HepG2 (cell line): ENCODE data around the gene PTGES3. TPM values are rescaled to one million over a fixed set of nuclear protein-coding genes. Genes with fewer than 3 reads are reported as not detected.

Experiments used
- ATAC-seq: fragments of 200-7000 bp; cut with Tn5 transposase; 3 replicates; pipeline ENCODE4 v1.9.1; 2020; ENCODE audit warnings: mild to moderate bottlenecking, moderate library complexity
- BruUV-seq: library from RNA; stranded (reverse); fragments of 400-500 nt; replicated peaks from 2 replicates; lab custom pipeline; 2021; lab: Mats Ljungman, UMichigan
- CTCF ChIA-PET: fragments of 300-600 bp; formaldehyde crosslinking; extraction: SDS; loops from one replicate; lab custom pipeline; 2021; ENCODE audit warnings: low total read pairs, inconsistent platforms, low intra/inter-chr PET ratio; lab: Yijun Ruan, JAX
- POLR2A ChIA-PET: fragments of 350-600 bp; sonication (Branson Sonifier 250); formaldehyde crosslinking; loops from one replicate; lab custom pipeline; 2020; ENCODE audit warnings: antibody characterized with exemption, inconsistent platforms; lab: Yijun Ruan, JAX
- DNase-seq: peaks from one replicate; pipeline ENCODE4 v3.0.0-alpha.2; 2015; ENCODE audit warnings: low spot score
- FAIRE-seq: peaks from 3 replicates; lab custom pipeline; 2011; peaks lifted over from hg19 to GRCh38; lab: Jason Lieb, UNC
- H2AFZ ChIP-seq: one replicate; pipeline ENCODE4 v1.6.1; 2011; ENCODE audit warnings: low read length, inconsistent platforms
- H3K27ac ChIP-seq: fragments of 300-600 bp; 3 replicates; pipeline ENCODE4 v1.8.0; 2011; ENCODE audit warnings: mixed run types, mild to moderate bottlenecking, mixed read lengths, low read length, inconsistent platforms; ENCODE audit not compliant: insufficient read depth; ENCODE audit errors: extremely low read length
- H3K27me3 ChIP-seq, 2 experiments: fragments of 200-600 bp in 1 of 2; 2 replicates in 1 of 2; 3 replicates in 1 of 2; pipeline versions ENCODE4 v1.6.0 to v1.8.0; 2011; ENCODE audit warnings: low read length in 2 of 2, mild to moderate bottlenecking in 2 of 2, moderate library complexity in 2 of 2, inconsistent platforms in 1 of 2; ENCODE audit not compliant: insufficient read depth in 2 of 2, control insufficient read depth in 1 of 2
- H3K36me3 ChIP-seq, 2 experiments: fragments of 200-600 bp in 1 of 2; replicated peaks in 1 of 2; 2 replicates in 1 of 2; 3 replicates in 1 of 2; pipeline versions ENCODE4 v1.5.1 to v1.8.0; 2011; ENCODE audit warnings: low read length in 2 of 2, inconsistent platforms in 1 of 2; ENCODE audit not compliant: insufficient read depth in 2 of 2, control insufficient read depth in 1 of 2
- H3K4me1 ChIP-seq: 2 replicates; pipeline ENCODE4 v1.5.1; 2012; ENCODE audit warnings: low read length, inconsistent platforms; ENCODE audit not compliant: insufficient read depth
- H3K4me2 ChIP-seq: 2 replicates; pipeline ENCODE4 v1.6.0; 2011; ENCODE audit warnings: low read depth, low read length, inconsistent platforms
- H3K4me3 ChIP-seq, 3 experiments: fragments of 200-600 bp in 1 of 3; sonication (generic), shearing (Covaris generic) in 1 of 3; replicated peaks in 1 of 3; 2 replicates each; pipeline ENCODE4 v1.5.1; 2011 to 2016; ENCODE audit warnings: low read length in 3 of 3, inconsistent platforms in 2 of 3, low read depth in 2 of 3, mild to moderate bottlenecking in 2 of 3, control low read depth in 1 of 3, mixed read lengths in 1 of 3; ENCODE audit not compliant: insufficient read depth in 1 of 3
- H3K79me2 ChIP-seq: one replicate; pipeline ENCODE4 v1.6.1; 2011; ENCODE audit warnings: low read length, inconsistent platforms; ENCODE audit not compliant: insufficient read depth
- H3K9ac ChIP-seq: 2 replicates; pipeline ENCODE4 v1.6.0; 2011; ENCODE audit warnings: mild to moderate bottlenecking, low read depth, low read length, inconsistent platforms; ENCODE audit not compliant: insufficient read depth
- H3K9me3 ChIP-seq: 2 replicates; pipeline ENCODE4 v1.5.1; 2012; ENCODE audit warnings: mild to moderate bottlenecking, low read length
- H4K20me1 ChIP-seq: 2 replicates; pipeline ENCODE4 v1.6.0; 2011; ENCODE audit warnings: inconsistent platforms, mild to moderate bottlenecking, low read length, moderate library complexity; ENCODE audit not compliant: insufficient read depth
- ATF7-NPFF ChIP-seq: sonication (generic); formaldehyde crosslinking; IDR thresholded peaks from 2 replicates; pipeline ENCODE4 v1.8.1; 2023; ENCODE audit warnings: mild to moderate bottlenecking, low read depth, missing genetic modification reagents, moderate library complexity
- ETV6 ChIP-seq: sonication (generic); formaldehyde crosslinking; conservative IDR thresholded peaks from 2 replicates; pipeline ENCODE4 v1.4.0; 2020; ENCODE audit warnings: missing genetic modification reagents
- FOXP1 ChIP-seq, 2 experiments: fragments of 450-650 bp in 1 of 2; IDR thresholded peaks; 2 replicates each; pipeline ENCODE4 v1.6.1; 2017 to 2018; ENCODE audit warnings: antibody characterized with exemption in 1 of 2
- GFI1 ChIP-seq: sonication (generic); formaldehyde crosslinking; IDR thresholded peaks from 2 replicates; pipeline ENCODE4 v1.5.0; 2020; ENCODE audit warnings: missing genetic modification reagents, mild to moderate bottlenecking, borderline replicate concordance
- HMGXB3 ChIP-seq: sonication (generic); formaldehyde crosslinking; IDR thresholded peaks from 2 replicates; pipeline ENCODE4 v1.4.0; 2020; ENCODE audit warnings: missing genetic modification reagents, borderline replicate concordance
- IRX3 ChIP-seq: sonication (generic); formaldehyde crosslinking; IDR thresholded peaks from 2 replicates; pipeline ENCODE4 v1.8.1; 2023; ENCODE audit warnings: mild to moderate bottlenecking, low read depth, missing genetic modification reagents, borderline replicate concordance
- PPARG ChIP-seq: conservative IDR thresholded peaks from 2 replicates; pipeline ENCODE4 v1.6.1; 2016; ENCODE audit warnings: missing biosample characterization, missing genetic modification reagents
- RBFOX2 ChIP-seq: fragments of 200-400 bp; formaldehyde crosslinking; IDR thresholded peaks from 2 replicates; pipeline ENCODE4 v1.6.1; 2017; ENCODE audit warnings: low read depth, mild to moderate bottlenecking, low read length
- SIN3B ChIP-seq: fragments of 150-350 bp; IDR thresholded peaks from 2 replicates; pipeline ENCODE4 v1.6.1; 2014; ENCODE audit warnings: low read length
- SSRP1 ChIP-seq: IDR thresholded peaks from 2 replicates; pipeline ENCODE4 v1.6.1; 2016; ENCODE audit warnings: control low read depth
- TRIM24 ChIP-seq: sonication (generic); formaldehyde crosslinking; IDR thresholded peaks from 2 replicates; pipeline ENCODE4 v1.8.0; 2022; ENCODE audit warnings: mild to moderate bottlenecking, missing genetic modification reagents
- ZFP90 ChIP-seq: sonication (generic); formaldehyde crosslinking; IDR thresholded peaks from 2 replicates; pipeline ENCODE4 v1.8.0; 2022; ENCODE audit warnings: missing genetic modification reagents, mild to moderate bottlenecking, inconsistent platforms, borderline replicate concordance
- ZNF441 ChIP-seq: sonication (generic); formaldehyde crosslinking; IDR thresholded peaks from 2 replicates; pipeline ENCODE4 v1.7.0; 2021; ENCODE audit warnings: missing genetic modification reagents, borderline replicate concordance
- ZNF7 ChIP-seq: IDR thresholded peaks from 2 replicates; pipeline ENCODE4 v1.6.1; 2016; ENCODE audit warnings: missing biosample characterization, missing genetic modification reagents
- whole genome bisulfite sequencing: methylation state at CpG from one replicate; pipeline ENCODE4 v1.1.6; 2017; ENCODE audit warnings: low lambda C conversion rate; 5-methylcytosine and 5-hydroxymethylcytosine counted together
- in situ Hi-C: cut with HindIII; loops from 2 replicates; pipeline ENCODE4 v1.10.0; 2017; ENCODE audit warnings: low pct_unique_long_range_greater_than_20kb; ENCODE audit not compliant: extremely low pct_ligation_motif_present
- intact Hi-C: fragments of 100-400 bp; cut with micrococcal nuclease; formaldehyde crosslinking; loops from one replicate; pipeline ENCODE4 v1.10.0; 2022; ENCODE audit not compliant: unreplicated experiment
- polyA plus RNA-seq, 8 experiments: library from polyadenylated mRNA; depleted of rRNA in 3 of 8; stranded (reverse) in 7 of 8; unstranded in 1 of 8; fragments of >200 nt; fragmentation: Illumina TruSeq in 4 of 8; extraction: Trizol in 4 of 8; gene quantifications; 2 replicates each; pipeline versions ENCODE4 v1.2.1 to v1.2.3, GENCODE V29; 2011 to 2016; ENCODE audit warnings: low read depth in 4 of 8, missing spikeins in 1 of 8, mixed read lengths in 1 of 8; ENCODE audit not compliant: insufficient read depth in 1 of 8
- total RNA-seq, 5 experiments: library from RNA; depleted of rRNA; stranded (reverse); fragments of >200 nt; fragmentation: Illumina TruSeq; extraction: Trizol; gene quantifications; 2 replicates each; pipeline ENCODE4 v1.2.3, GENCODE V29; 2016; ENCODE audit warnings: low read depth in 1 of 5
- TF ChIP-seq, protein P1 (sequence below): sonication (generic); formaldehyde crosslinking; IDR thresholded peaks from 2 replicates; pipeline ENCODE4 v1.4.0; 2020; ENCODE audit warnings: mild to moderate bottlenecking, missing genetic modification reagents
- TF ChIP-seq, protein P2 (sequence below): sonication (generic); formaldehyde crosslinking; IDR thresholded peaks from 2 replicates; pipeline ENCODE4 v1.4.0; 2020; ENCODE audit warnings: missing genetic modification reagents, low read depth, mild to moderate bottlenecking, borderline replicate concordance

Gene PTGES3
- total and polyA plus RNA-seq, 2 of the 13 experiments (the other 11 are each of a cell fraction or from before 2014, with no cell fraction given) = 54.4 to 159 TPM

DNA sequence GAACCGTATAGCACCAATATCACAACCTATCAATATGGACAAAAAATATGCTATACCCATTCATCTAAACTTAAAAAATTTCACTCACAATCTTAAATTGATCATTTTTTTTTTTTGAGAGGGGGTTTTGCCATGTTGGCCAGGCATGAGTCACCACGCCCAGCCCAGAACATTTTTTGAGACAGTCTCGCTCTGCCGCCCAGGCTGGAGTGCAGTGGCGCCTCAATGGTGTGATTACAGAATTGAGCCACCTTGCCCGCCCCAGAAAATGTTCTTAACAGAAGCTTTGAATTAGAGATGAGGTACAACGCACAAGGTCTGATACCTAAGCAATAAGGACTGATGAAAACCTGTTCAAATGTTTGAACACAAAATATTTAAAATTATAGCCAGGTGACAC is 26.5 kb downstream of the PTGES3 start:
- H3K27ac ChIP-seq = no peak overlapping the region
- no peaks in the 10 kb centered on the region for H3K4me1 ChIP-seq
- in situ Hi-C loops = no loop called here
- H3K4me2 ChIP-seq = no peak overlapping the region
- H2AFZ ChIP-seq = no peak overlapping the region
- intact Hi-C loops = no loop called here
- H3K79me2 ChIP-seq = no peaks in the 10 kb centered on the region
- ChIA-PET CTCF (no interaction called here), POLR2A (interaction anchor here (1.7 kb wide), 1 partner anchor 25 kb away, joined by 7 read pairs; no protein-coding TSS in a partner anchor)
- BruUV-seq = no TSS peak
- peaks cover 3 to 22% of the 10 kb centered on the region in 2 experiments for H3K36me3 ChIP-seq
- no peak overlapping the region for H3K4me3 ChIP-seq
- H4K20me1 ChIP-seq = no peaks in the 10 kb centered on the region
- H3K9ac ChIP-seq = no peak overlapping the region
- WGBS = 95% methylated on average over 7 of the region's 7 CpGs
- DNase-seq (no peak), FAIRE-seq (no peak), ATAC-seq (0 out of 3 replicates have a peak, but pooled peaks have one; percentile 7)
- no peak for TF ChIP-seq GFI1 (CRISPR knock-in tag)
- TF ChIP-seq RBFOX2 = no peak
- TF ChIP-seq HMGXB3 (CRISPR knock-in tag) = no peak
- TF ChIP-seq SIN3B = no peak
- TF ChIP-seq IRX3 (CRISPR knock-in tag) = no peak
- TF ChIP-seq, protein P1, sequence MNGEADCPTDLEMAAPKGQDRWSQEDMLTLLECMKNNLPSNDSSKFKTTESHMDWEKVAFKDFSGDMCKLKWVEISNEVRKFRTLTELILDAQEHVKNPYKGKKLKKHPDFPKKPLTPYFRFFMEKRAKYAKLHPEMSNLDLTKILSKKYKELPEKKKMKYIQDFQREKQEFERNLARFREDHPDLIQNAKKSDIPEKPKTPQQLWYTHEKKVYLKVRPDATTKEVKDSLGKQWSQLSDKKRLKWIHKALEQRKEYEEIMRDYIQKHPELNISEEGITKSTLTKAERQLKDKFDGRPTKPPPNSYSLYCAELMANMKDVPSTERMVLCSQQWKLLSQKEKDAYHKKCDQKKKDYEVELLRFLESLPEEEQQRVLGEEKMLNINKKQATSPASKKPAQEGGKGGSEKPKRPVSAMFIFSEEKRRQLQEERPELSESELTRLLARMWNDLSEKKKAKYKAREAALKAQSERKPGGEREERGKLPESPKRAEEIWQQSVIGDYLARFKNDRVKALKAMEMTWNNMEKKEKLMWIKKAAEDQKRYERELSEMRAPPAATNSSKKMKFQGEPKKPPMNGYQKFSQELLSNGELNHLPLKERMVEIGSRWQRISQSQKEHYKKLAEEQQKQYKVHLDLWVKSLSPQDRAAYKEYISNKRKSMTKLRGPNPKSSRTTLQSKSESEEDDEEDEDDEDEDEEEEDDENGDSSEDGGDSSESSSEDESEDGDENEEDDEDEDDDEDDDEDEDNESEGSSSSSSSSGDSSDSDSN (CRISPR knock-in tag) = no peak
- no peak for TF ChIP-seq ZNF7 (CRISPR knock-in tag)
- TF ChIP-seq ZFP90 (CRISPR knock-in tag) = no peak
- TF ChIP-seq FOXP1 (IDR thresholded peaks at IDR 0.05) = no peak
- TF ChIP-seq FOXP1 (CRISPR knock-in tag; IDR thresholded peaks at IDR 0.05) = no peak
- TF ChIP-seq, protein P2, sequence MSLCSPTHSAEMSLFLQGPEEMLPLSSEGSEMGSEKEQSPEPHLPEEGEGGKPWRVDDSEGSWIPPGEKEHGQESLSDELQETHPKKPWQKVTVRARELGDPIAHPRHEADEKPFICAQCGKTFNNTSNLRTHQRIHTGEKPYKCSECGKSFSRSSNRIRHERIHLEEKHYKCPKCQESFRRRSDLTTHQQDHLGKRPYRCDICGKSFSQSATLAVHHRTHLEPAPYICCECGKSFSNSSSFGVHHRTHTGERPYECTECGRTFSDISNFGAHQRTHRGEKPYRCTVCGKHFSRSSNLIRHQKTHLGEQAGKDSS (CRISPR knock-in tag) = no peak
- TF ChIP-seq ETV6 (CRISPR knock-in tag) = no peak
- no peak for TF ChIP-seq ATF7-NPFF (CRISPR knock-in tag)
- TF ChIP-seq TRIM24 (CRISPR knock-in tag) = no peak
- no peak for TF ChIP-seq ZNF441 (CRISPR knock-in tag)
- no peak for TF ChIP-seq PPARG
- no peak for TF ChIP-seq SSRP1 (CRISPR knock-in tag)
- no peaks in the 10 kb centered on the region for H3K9me3 ChIP-seq
- no peaks in the 10 kb centered on the region for H3K27me3 ChIP-seq
